ENCODE measurements around the gene RAB24.

DNA sequence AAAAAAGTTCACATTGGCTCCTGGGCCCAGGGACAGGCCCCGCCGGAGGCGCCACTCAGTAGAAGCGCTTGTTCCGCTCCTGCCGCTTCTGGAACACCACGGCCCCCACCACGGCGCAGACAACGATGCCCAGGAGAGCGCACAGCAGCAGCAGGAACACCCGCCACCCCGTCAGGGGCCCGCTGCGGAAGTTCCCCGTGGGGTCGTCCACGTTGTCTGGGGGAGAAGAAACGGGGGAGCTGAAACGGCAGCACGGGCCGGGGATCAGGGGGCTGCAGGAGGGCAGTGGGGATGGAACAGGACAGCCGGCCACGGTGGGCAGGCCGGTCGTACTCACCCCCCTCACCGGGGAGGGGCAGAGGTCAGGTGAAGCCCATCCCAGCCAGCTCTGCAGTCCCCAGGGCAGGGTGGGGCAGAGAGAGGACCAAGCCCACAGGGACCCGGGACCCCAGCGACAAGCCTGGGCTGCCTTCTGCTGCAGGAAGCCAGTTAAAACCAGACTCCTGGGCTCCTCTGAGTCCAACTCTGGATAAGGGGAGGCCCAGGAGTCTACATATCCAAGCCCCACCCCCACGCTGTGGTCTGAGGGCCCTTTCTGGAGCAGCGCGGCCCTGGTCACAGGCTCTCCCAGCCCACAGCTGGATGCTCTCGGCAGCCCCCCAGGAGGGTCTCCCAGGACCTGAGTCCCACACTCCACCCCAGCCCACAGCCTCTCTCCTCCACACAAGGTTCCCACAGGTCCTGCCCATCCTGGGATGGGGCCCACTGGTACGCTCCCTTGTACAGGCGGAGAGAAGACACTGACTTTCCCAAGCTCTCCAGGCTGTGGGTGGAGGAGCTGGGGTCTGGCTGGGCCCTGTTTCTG, 28.7 kb upstream of the RAB24 start:
- TF ChIP-seq, protein P1, sequence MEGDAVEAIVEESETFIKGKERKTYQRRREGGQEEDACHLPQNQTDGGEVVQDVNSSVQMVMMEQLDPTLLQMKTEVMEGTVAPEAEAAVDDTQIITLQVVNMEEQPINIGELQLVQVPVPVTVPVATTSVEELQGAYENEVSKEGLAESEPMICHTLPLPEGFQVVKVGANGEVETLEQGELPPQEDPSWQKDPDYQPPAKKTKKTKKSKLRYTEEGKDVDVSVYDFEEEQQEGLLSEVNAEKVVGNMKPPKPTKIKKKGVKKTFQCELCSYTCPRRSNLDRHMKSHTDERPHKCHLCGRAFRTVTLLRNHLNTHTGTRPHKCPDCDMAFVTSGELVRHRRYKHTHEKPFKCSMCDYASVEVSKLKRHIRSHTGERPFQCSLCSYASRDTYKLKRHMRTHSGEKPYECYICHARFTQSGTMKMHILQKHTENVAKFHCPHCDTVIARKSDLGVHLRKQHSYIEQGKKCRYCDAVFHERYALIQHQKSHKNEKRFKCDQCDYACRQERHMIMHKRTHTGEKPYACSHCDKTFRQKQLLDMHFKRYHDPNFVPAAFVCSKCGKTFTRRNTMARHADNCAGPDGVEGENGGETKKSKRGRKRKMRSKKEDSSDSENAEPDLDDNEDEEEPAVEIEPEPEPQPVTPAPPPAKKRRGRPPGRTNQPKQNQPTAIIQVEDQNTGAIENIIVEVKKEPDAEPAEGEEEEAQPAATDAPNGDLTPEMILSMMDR (IDR thresholded peaks at IDR 0.05): no peak
- no peak for TF ChIP-seq POLR2A (IDR thresholded peaks at IDR 0.05)

Data from right lobe of liver (tissue), 4 donors.